Activated T-cell treated with anti-CD3 and anti-CD28 coated beads, Interleukin-2, amount 50 U/mL, for 72 hours (primary cell): ENCODE results near the gene ADCY10. TPM values are rescaled to one million over a fixed set of nuclear protein-coding genes. Genes with fewer than 3 reads are reported as not detected.
"Not testable (repeated sequence)": the region's sequence is repeated elsewhere in the genome, so short reads cannot be mapped to it uniquely, and the experiment has no call there.

Experiments
- ATAC-seq, 2 donors: fragments of 150-1000 bp; cut with Tn5 transposase; replicated peaks in 1 of 2; 2 replicates each; pipeline ENCODE4 v1.10.0; 2021; ENCODE audit warnings: moderate library complexity in 2 of 2, mild to moderate bottlenecking in 1 of 2
- DNase-seq, 2 donors: peaks; one replicate each; pipeline ENCODE4 v3.0.0; 2021 to 2022; ENCODE audit warnings: mixed read lengths in 1 of 2
- H3K27ac Mint-ChIP-seq: one replicate; pipeline ENCODE4 v1.8.0; 2022; ENCODE audit warnings: mild to moderate bottlenecking, moderate library complexity, mixed read lengths
- H3K27me3 Mint-ChIP-seq: one replicate; pipeline ENCODE4 v1.8.0; 2022; ENCODE audit warnings: low read depth, mixed read lengths
- H3K36me3 Mint-ChIP-seq, 2 donors: one replicate each; pipeline ENCODE4 v1.8.0; 2022; ENCODE audit warnings: mixed read lengths in 2 of 2, mild to moderate bottlenecking in 1 of 2; ENCODE audit not compliant: insufficient read depth in 2 of 2
- H3K4me1 Mint-ChIP-seq: one replicate; pipeline ENCODE4 v1.8.0; 2022; ENCODE audit warnings: low read depth, mixed read lengths
- H3K4me3 Mint-ChIP-seq, 2 donors: one replicate each; pipeline ENCODE4 v1.8.0; 2022; ENCODE audit warnings: mild to moderate bottlenecking in 2 of 2, mixed read lengths in 2 of 2, moderate library complexity in 2 of 2
- H3K9me3 Mint-ChIP-seq, 2 donors: one replicate each; pipeline ENCODE4 v1.8.0; 2022; ENCODE audit warnings: mixed read lengths in 2 of 2
- total RNA-seq, 2 donors: library from RNA; stranded (reverse); gene quantifications; one replicate each; pipeline ENCODE4 v1.2.3, GENCODE V29; 2022

The ADCY10 gene
- total RNA-seq, 2 donors from 2014 or later: 0.07 to 0.12 TPM

DNA sequence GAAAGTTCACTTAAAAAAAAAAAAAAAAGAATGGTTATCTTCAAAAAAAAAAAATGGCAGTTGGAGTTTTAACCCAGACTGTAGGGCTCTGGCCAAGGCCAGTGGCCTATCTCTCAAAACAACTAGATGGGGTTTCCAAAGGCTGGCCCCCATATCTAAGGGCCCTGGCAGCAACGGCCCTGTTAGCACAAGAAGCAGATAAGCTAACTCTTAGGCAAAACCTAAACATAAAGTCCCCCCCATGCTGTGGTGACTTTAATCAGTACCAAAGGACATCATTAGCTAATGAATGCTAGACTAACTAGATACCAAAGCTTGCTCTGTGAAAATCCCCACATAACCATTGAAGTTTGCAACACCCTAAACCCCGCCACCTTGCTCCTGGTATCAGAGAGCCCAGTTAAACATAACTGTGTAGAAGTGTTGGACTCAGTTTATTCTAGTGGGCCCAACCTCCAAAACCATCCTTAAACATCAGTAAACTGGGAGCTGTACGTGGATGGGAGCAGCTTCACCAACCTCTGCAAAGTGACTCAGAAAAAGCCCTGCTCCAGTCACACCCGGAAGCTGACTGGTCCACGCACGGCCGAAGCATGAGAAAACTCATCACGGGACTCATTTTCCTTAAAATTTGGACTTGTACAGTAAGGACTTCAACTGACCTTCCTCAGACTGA, 47.1 kb downstream of the ADCY10 start:
- H3K27me3 Mint-ChIP-seq, H3K36me3 Mint-ChIP-seq, H3K27ac Mint-ChIP-seq, H3K9me3 Mint-ChIP-seq, H3K4me3 Mint-ChIP-seq, H3K4me1 Mint-ChIP-seq, ATAC-seq, DNase-seq: not testable (repeated sequence)

DNA sequence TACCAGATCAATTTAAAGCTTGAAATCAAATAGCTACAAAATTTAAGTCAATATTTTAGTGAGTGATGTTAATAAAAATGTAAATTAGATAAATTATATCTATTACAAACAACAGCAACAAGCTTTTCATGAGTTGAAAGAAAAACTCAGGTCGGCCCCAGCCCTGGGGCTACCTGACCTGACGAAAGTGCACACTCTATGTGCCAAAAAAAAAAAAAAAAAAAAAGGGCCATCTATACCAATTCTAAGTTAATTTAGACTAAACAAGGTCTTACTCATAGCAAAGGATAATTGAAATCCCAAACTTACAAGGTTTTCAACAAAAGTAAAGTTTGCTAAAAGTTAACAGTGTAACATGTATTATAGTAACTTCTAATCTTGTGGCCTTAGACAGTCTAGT, 47.6 kb downstream of the ADCY10 start:
- not testable (repeated sequence) for H3K4me1 Mint-ChIP-seq, H3K27me3 Mint-ChIP-seq, H3K27ac Mint-ChIP-seq, ATAC-seq, H3K36me3 Mint-ChIP-seq, DNase-seq, H3K4me3 Mint-ChIP-seq, H3K9me3 Mint-ChIP-seq

DNA sequence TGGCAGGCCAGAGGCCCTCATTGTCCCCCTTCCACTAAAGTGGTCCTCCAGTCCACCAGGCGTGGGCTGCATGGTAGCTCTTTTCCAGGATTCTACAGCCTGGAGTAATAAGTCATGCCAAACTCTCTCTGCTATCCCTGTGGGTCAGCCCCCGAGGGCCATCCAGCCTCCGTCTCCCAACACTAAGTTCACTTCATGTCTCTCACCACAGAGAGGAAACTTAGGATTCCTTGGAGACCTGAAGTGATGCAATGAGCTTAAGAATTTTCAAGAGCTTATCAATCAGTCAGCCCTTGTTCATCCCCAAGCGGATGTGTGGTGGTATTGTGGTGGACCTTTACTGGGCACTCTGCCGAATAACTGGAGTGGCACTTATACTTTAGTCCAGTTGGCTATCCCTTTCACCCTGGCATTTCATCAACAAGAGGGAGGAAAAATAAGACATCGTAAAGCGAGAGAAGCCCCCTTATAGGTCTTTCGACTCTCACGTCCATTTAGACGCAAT, 48.1 kb downstream of the ADCY10 start:
- H3K9me3 Mint-ChIP-seq, H3K4me1 Mint-ChIP-seq, H3K4me3 Mint-ChIP-seq, H3K27ac Mint-ChIP-seq, H3K36me3 Mint-ChIP-seq, ATAC-seq, DNase-seq, H3K27me3 Mint-ChIP-seq: not testable (repeated sequence)

DNA sequence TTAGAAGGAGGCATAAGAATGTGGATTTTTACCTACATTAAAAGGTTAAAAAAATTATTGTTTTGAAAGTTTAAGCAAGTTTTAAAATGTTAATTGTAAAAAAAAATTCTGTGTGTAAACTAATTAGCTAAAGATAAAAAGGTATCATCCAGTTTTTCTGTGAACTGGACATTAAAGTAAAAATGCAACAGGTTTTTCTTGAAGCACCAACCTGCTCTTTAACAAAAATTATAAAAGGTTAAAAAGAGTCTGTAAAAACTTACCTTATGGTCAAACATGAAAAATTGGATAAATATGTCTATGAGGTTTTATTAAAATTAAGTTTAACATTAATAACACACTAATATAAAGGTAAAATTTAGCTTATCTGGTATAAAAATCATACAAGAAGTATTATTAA, 48.7 kb downstream of the ADCY10 start:
- not testable (repeated sequence) for H3K36me3 Mint-ChIP-seq, DNase-seq, H3K4me1 Mint-ChIP-seq, H3K27ac Mint-ChIP-seq, ATAC-seq, H3K4me3 Mint-ChIP-seq, H3K27me3 Mint-ChIP-seq, H3K9me3 Mint-ChIP-seq

DNA sequence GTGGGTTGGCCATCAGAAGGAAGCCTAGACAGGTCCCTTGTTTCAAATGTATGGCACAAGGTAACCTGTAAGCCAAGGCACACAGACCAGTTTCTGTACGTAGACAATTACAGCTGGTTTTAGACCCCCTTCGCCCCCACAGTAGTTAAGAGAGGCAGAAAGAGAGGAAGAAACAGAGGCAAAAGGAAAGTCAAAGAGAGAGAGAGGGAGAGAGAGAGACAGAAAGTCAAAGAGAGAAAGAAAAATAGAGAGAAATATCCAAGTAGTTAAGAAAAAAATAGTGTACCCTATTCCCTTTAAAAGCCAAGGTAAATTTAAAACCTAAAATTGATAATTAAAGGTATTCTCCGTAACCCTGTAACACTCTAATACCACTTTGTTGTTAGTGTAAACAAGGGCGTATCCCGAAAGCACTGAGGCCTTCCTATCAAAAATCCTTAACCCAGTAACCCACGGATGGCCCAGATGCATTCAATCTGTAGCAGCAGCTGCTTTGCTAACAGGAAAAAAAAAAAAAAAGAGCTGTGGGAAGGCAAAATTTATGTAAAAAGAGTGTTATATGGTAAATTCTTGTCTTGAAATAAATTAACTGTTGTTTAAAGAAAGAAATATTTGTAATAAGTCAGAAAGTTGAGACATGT, 49.4 kb downstream of the ADCY10 start:
- no peak for DNase-seq
- no peak for ATAC-seq
- H3K36me3 Mint-ChIP-seq: no peaks in the 10 kb centered on the region
- H3K4me3 Mint-ChIP-seq: no peak overlapping the region
- no peak overlapping the region for H3K27ac Mint-ChIP-seq
- H3K27me3 Mint-ChIP-seq: no peaks in the 10 kb centered on the region
- H3K9me3 Mint-ChIP-seq: no peaks in the 10 kb centered on the region
- no peaks in the 10 kb centered on the region for H3K4me1 Mint-ChIP-seq

DNA sequence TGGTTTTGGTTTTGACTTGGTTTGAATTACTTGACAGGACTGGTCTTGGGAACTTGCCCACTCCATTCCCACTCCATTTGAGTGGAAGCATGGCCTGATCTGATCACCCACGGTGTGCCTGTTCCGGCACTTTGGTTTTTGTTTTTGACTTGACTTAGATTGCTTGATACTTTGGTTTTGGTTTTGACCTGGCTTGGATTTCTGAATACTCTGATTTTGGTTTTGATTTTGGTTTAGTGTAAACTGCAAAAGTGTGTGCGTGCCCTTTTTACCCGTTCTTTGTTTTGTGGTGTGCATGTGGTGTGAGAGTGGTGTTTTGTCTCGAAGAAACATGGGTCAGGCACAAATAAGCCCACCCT, 50.0 kb downstream of the ADCY10 start:
- ATAC-seq: no peak
- DNase-seq: no peak
- H3K27me3 Mint-ChIP-seq: no peaks in the 10 kb centered on the region
- no peaks in the 10 kb centered on the region for H3K9me3 Mint-ChIP-seq
- no peak overlapping the region for H3K4me3 Mint-ChIP-seq
- H3K36me3 Mint-ChIP-seq: no peaks in the 10 kb centered on the region
- H3K27ac Mint-ChIP-seq: no peak overlapping the region
- no peaks in the 10 kb centered on the region for H3K4me1 Mint-ChIP-seq

DNA sequence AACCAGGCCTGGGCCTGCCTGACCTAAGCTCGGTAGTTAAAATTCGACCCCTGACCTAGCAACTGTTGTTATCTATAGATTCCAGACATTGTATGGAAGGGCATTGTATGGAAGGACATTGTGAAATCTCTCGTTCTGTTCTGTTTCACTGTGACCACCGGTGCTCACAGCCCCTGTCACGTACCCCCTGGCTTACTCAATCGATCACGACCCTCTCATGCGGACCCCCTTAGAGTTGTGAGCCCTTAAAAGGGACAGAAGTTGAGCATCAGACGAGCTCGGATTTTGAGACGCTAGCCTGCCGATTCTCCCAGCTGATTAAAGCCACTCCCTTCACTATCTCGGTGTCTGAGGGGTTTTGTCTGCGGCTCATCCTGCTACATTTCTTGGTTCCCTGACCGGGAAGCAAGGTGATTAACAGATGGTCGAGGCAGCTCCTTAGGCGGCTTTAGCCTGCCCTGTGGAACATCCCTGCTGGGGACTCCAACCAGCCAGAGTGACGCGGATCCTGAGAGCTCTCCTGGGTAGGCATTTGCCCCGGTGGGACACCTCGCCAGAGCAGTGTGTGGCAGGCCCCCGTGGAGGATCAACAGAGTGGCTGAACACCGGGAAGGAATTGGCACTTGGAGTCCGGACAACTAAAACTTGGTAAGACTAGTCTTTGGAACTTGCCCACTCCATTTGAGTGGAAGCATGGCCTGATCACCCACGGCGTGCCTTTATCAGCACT, 50.6 kb downstream of the ADCY10 start:
- H3K27ac Mint-ChIP-seq, H3K4me3 Mint-ChIP-seq, H3K27me3 Mint-ChIP-seq, H3K4me1 Mint-ChIP-seq, DNase-seq, ATAC-seq, H3K36me3 Mint-ChIP-seq, H3K9me3 Mint-ChIP-seq: not testable (repeated sequence)

DNA sequence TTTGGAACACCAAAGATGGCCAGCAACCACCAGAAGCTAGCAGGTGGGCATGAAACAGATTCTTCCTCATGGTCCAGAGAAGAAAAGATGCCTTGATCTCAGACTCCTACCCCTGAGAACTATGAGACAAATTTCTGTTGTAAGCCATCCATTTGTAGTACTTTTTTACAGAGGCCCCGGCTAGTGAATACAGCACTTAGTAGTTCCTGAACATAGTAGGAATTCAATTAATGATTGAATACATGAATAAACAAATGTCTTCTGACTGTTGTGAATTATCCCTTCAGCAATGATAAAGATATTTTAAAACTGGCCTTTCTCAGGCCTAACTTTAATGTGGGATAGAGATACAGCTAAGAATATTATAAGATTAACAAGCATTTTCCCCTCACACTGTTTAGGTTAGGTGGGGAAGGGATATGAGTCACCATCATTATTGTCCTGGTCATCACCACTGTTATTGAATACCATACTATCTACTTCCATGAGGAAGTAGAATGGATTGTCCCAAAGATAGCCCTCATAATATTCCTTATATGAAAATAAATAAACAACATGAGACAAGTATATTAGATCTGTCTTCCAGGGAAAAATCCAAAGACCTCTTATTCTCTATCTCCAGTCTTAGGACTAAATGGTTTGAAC, 51.4 kb downstream of the ADCY10 start:
- H3K4me3 Mint-ChIP-seq: no peak overlapping the region
- no peaks in the 10 kb centered on the region for H3K27me3 Mint-ChIP-seq
- H3K4me1 Mint-ChIP-seq: no peaks in the 10 kb centered on the region
- no peaks in the 10 kb centered on the region for H3K9me3 Mint-ChIP-seq
- ATAC-seq (no peak), DNase-seq (no peak)
- no peaks in the 10 kb centered on the region for H3K36me3 Mint-ChIP-seq
- no peak overlapping the region for H3K27ac Mint-ChIP-seq

DNA sequence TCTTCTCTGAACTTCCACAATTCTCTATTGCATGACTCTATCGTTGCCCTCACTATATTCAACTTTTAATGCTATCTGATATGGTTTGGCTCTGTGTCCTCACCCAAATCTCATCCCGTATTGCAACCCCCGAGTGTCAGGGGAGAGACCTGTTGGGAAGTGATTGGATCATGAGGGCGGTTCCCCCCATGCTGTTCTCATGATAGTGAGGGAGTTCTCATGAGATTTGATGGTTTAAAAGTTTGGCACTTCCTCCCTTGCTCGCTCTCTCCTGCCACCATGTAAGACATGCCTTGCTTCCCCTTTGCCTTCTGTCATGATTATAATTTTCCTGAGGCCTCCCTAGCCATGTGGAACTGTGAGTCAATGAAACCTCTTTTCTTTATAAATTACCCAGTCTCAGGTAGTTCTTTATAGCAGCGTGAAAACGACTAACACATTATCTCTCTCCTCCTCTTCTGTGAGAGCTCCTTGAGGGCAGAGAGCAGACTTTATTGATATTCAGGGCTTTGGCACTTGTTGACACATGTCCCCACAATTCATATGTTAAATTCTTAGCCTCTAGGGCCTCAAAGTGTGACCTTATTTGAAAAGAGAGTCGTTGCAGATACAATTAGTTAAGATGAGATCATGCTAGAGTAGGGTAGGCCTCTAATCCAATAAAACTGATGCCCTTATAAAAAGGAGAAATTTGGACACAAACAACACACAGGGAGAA, 52.1 kb downstream of the ADCY10 start:
- H3K27ac Mint-ChIP-seq: no peak overlapping the region
- no peaks in the 10 kb centered on the region for H3K36me3 Mint-ChIP-seq
- no peak overlapping the region for H3K4me3 Mint-ChIP-seq
- no peaks in the 10 kb centered on the region for H3K9me3 Mint-ChIP-seq
- no peaks in the 10 kb centered on the region for H3K27me3 Mint-ChIP-seq
- no peaks in the 10 kb centered on the region for H3K4me1 Mint-ChIP-seq
- ATAC-seq (no peak), DNase-seq (no peak)

- H3K27ac Mint-ChIP-seq: no peak overlapping the region
- H3K4me3 Mint-ChIP-seq: no peak overlapping the region
- H3K4me1 Mint-ChIP-seq: no peaks in the 10 kb centered on the region
- H3K9me3 Mint-ChIP-seq: no peaks in the 10 kb centered on the region
- no peaks in the 10 kb centered on the region for H3K27me3 Mint-ChIP-seq
- DNase-seq (no peak), ATAC-seq (no peak)
- no peaks in the 10 kb centered on the region for H3K36me3 Mint-ChIP-seq
These were observed 53.6 kb downstream of the ADCY10 start for GRCh38 chr1:167860231-167860923.

DNA sequence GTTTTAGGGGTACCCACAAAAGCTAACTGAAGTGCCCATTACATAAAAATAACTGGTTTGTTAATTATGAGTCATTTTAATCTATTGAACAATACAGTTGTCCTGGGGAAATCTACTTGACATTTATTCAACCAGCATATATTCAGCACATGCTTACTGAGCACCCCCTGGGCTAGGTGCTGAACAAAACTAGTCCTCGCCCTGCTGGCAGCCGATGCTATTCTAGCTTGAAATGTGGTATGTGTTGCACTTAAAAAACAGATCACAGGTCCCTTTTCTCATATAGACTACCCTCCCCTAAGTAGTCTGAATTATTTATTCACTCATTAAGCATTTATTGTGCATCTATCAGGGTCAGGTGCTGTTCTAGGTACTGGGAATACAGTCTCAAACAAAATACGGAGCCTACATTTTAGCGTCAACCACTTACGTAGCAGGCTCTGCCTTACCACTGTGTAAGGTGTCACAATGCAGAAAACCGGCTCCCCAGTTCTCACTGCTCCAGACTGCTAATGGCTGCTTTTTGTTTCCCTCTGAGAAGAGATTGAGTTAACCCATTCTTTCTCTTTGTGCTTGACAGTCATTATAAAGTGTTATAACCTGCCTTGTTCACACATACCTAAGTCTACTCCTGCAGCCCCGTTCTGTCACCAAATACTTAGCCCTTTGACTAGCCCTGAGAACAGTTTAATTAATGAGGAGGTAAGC, 57.1 kb downstream of the ADCY10 start:
- Mint-ChIP-seq H3K9me3 (no peaks in the 10 kb centered on the region), H3K36me3 (no peaks in the 10 kb centered on the region), H3K4me1 (no peaks in the 10 kb centered on the region), H3K4me3 (no peak overlapping the region), H3K27me3 (no peaks in the 10 kb centered on the region), H3K27ac (no peak overlapping the region)
- DNase-seq (no peak), ATAC-seq (no peak)

GRCh38 chr1:167854184-167854583, 59.8 kb downstream of the ADCY10 start:
- H3K9me3 Mint-ChIP-seq: no peaks in the 10 kb centered on the region
- no peak for ATAC-seq
- no peaks in the 10 kb centered on the region for H3K36me3 Mint-ChIP-seq
- H3K4me3 Mint-ChIP-seq: no peak overlapping the region
- H3K27me3 Mint-ChIP-seq: no peaks in the 10 kb centered on the region
- DNase-seq: no peak
- H3K27ac Mint-ChIP-seq: no peak overlapping the region
- H3K4me1 Mint-ChIP-seq: no peaks in the 10 kb centered on the region
